Breast epithelium (tissue), 3 donors: ENCODE measurements around the gene RNU6-7.

Source experiments
- CTCF ChIP-seq, 3 donors: fragments of 450-650 bp; IDR thresholded peaks; one replicate each; pipeline ENCODE4 v1.5.1; 2016 to 2017; ENCODE audit warnings: antibody characterized with exemption in 3 of 3, mild to moderate bottlenecking in 3 of 3, moderate library complexity in 3 of 3
- POLR2A ChIP-seq: fragments of 450-650 bp; IDR thresholded peaks from one replicate; pipeline ENCODE4 v1.6.1; 2016; ENCODE audit warnings: antibody characterized with exemption, mild to moderate bottlenecking, moderate library complexity

GRCh38 chr14:32251530-32251929 lies 49.7 kb downstream of the RNU6-7 start:
- TF ChIP-seq POLR2A, result no peak
- no peak for TF ChIP-seq CTCF (IDR thresholded peaks at IDR 0.05)
